Naive thymus-derived CD8-positive, alpha-beta T cell (primary cell): ENCODE results near the gene TIMM44. TPM values are rescaled to one million over a fixed set of nuclear protein-coding genes. Genes with fewer than 3 reads are reported as not detected.

Experiments
- ATAC-seq, 2 donors: fragments of 150-1000 bp; cut with Tn5 transposase in 1 of 2; sonication (Bioruptor Pico), chemical (Tn5 transposase) in 1 of 2; 1 replicate in 1 of 2; 2 replicates in 1 of 2; pipeline ENCODE4 v1.10.0; 2021; ENCODE audit warnings: mild to moderate bottlenecking in 2 of 2, moderate library complexity in 2 of 2
- POLR2A ChIA-PET: fragments of 350-600 bp; sonication (Branson Sonifier 250); formaldehyde crosslinking; loops from one replicate; lab custom pipeline; 2021; ENCODE audit warnings: antibody characterized with exemption; lab: Charles Lee
- DNase-seq, 10 donors: peaks; one replicate each; pipeline versions ENCODE4 v3.0.0 to v3.0.0-alpha.2; 2020 to 2022
- H3K27ac Mint-ChIP-seq, 10 donors: one replicate each; pipeline ENCODE4 v1.8.0; 2020 to 2022; ENCODE audit warnings: mild to moderate bottlenecking in 10 of 10, mixed read lengths in 10 of 10, moderate library complexity in 4 of 10, inconsistent platforms in 1 of 10
- H3K27me3 Mint-ChIP-seq, 5 donors: one replicate each; pipeline ENCODE4 v1.8.0; 2021 to 2022; ENCODE audit warnings: mixed read lengths in 5 of 5
- H3K36me3 Mint-ChIP-seq, 3 donors: one replicate each; pipeline ENCODE4 v1.8.0; 2020 to 2022; ENCODE audit warnings: mixed read lengths in 3 of 3, mild to moderate bottlenecking in 2 of 3, inconsistent platforms in 1 of 3
- H3K4me1 Mint-ChIP-seq, 4 donors: one replicate each; pipeline ENCODE4 v1.8.0; 2021 to 2022; ENCODE audit warnings: mixed read lengths in 4 of 4
- H3K4me3 Mint-ChIP-seq, 10 donors: one replicate each; pipeline ENCODE4 v1.8.0; 2020 to 2022; ENCODE audit warnings: mild to moderate bottlenecking in 10 of 10, mixed read lengths in 10 of 10, moderate library complexity in 6 of 10, inconsistent platforms in 1 of 10
- H3K9me3 Mint-ChIP-seq, 9 donors: one replicate each; pipeline ENCODE4 v1.8.0; 2020 to 2022; ENCODE audit warnings: mixed read lengths in 9 of 9, mild to moderate bottlenecking in 3 of 9, inconsistent platforms in 1 of 9, moderate library complexity in 1 of 9
- polyA plus RNA-seq, 3 donors: library from polyadenylated mRNA; unstranded; fragments of 300-500 nt; fragmentation: Illumina TruSeq; gene quantifications; one replicate each; pipeline ENCODE4 v1.2.3, GENCODE V29; 2021
- total RNA-seq, 8 experiments: library from RNA in 2 of 8; stranded (reverse) in 2 of 8; gene quantifications; one replicate each; pipeline ENCODE4 v1.2.3 and lab custom pipeline; 2021 to 2026

Gene TIMM44
- total and polyA plus RNA-seq, 5 experiments from 2014 or later: 9.9 to 86.9 (median 19.7) TPM

- peaks cover 0 to 2% (median 0%) of the 10 kb centered on the region in 9 donors for H3K9me3 Mint-ChIP-seq
- DNase-seq (no peak), ATAC-seq (no peak)
- POLR2A ChIA-PET: interaction anchor here (1.2 to 2.2 kb wide), 2 partner anchors 17 to 23 kb away, joined by 5 to 15 read pairs; partner anchors contain the start of genes MAP2K7 and TIMM44
- peak overlapping the region; percentile 45 to 77 (median 66) for H3K4me3 Mint-ChIP-seq
- H3K4me1 Mint-ChIP-seq: peaks cover 11 to 34% (median 23%) of the 10 kb centered on the region in 4 donors
- peaks cover 0 to 1% (median 0%) of the 10 kb centered on the region in 5 donors for H3K27me3 Mint-ChIP-seq
- peaks cover 0 to 18% (median 2%) of the 10 kb centered on the region in 3 donors for H3K36me3 Mint-ChIP-seq
- peak overlapping the region in 3 of 10 donors; percentile 14 to 83 (median 37) for H3K27ac Mint-ChIP-seq
Measured at GRCh38 chr19:7926727-7927604, 16.5 kb downstream of the TIMM44 start.

GRCh38 chr19:7926021-7926726, 17.3 kb downstream of the TIMM44 start, which contains the start of gene CTXN1:
CTXN1 (minus strand) TSS chr19:7926135; CDS start chr19:7925538, 597 bp downstream.
- peaks cover 0 to 2% (median 0%) of the 10 kb centered on the region in 9 donors for H3K9me3 Mint-ChIP-seq
- POLR2A ChIA-PET: interaction anchor here (1.2 to 2.2 kb wide), 2 partner anchors 17 to 22 kb away, joined by 5 to 15 read pairs; partner anchors contain the start of genes MAP2K7 and TIMM44
- DNase-seq (peak; percentile 63 to 86 (median 74)), ATAC-seq (peak; percentile 55 to 56)
- H3K27ac Mint-ChIP-seq: peak within 1 kb of the TSS in 6 of 10 donors; percentile 37 to 95 (median 84)
- H3K36me3 Mint-ChIP-seq: peaks cover 0 to 20% (median 0%) of the 10 kb centered on the region in 3 donors
- H3K27me3 Mint-ChIP-seq: peaks cover 0 to 1% (median 0%) of the 10 kb centered on the region in 5 donors
- H3K4me3 Mint-ChIP-seq: peak within 1 kb of the TSS; percentile 70 to 88 (median 82)
- peaks cover 13 to 42% (median 31%) of the 10 kb centered on the region in 4 donors for H3K4me1 Mint-ChIP-seq

- DNase-seq: peak; percentile 69 to 88 (median 79)
- peak; percentile 39 to 47 for ATAC-seq
- Mint-ChIP-seq H3K4me1 (peaks cover 15 to 45% (median 36%) of the 10 kb centered on the region in 4 donors), H3K36me3 (peaks cover 0 to 12% (median 0%) of the 10 kb centered on the region in 3 donors), H3K27ac (peak overlapping the region in 5 of 10 donors; percentile 40 to 95 (median 85)), H3K4me3 (peak overlapping the region; percentile 70 to 88 (median 82)), H3K9me3 (peaks cover 0 to 2% (median 0%) of the 10 kb centered on the region in 9 donors), H3K27me3 (peaks cover 0 to 1% (median 0%) of the 10 kb centered on the region in 5 donors)
- POLR2A ChIA-PET: no interaction called here
Measured at GRCh38 chr19:7925171-7925851, 18.2 kb downstream of the TIMM44 start.

- Mint-ChIP-seq H3K27me3 (peaks cover under 1 to 6% (median 4%) of the 10 kb centered on the region in 5 donors), H3K4me1 (peaks cover 20 to 48% (median 41%) of the 10 kb centered on the region in 4 donors), H3K27ac (peak overlapping the region in 1 of 10 donors; percentile 84), H3K36me3 (peaks cover 0 to 13% (median 0%) of the 10 kb centered on the region in 3 donors), H3K4me3 (peak overlapping the region in 2 of 10 donors; percentile 59 to 73), H3K9me3 (peaks cover 0 to 2% (median 0%) of the 10 kb centered on the region in 9 donors)
- POLR2A ChIA-PET: no interaction called here
- DNase-seq (peak in 1 of 10 donors; percentile 61), ATAC-seq (no peak)
Measured at GRCh38 chr19:7924651-7925170, 18.8 kb downstream of the TIMM44 start.

GRCh38 chr19:7924241-7924640, 19.2 kb downstream of the TIMM44 start:
- ATAC-seq (no peak), DNase-seq (no peak)
- H3K27ac Mint-ChIP-seq: peak overlapping the region in 4 of 10 donors; percentile 6 to 57 (median 34)
- H3K4me3 Mint-ChIP-seq: peak overlapping the region in 8 of 10 donors; percentile 59 to 78 (median 64)
- H3K9me3 Mint-ChIP-seq: peaks cover 0 to 2% (median 0%) of the 10 kb centered on the region in 9 donors
- peaks cover 20 to 49% (median 43%) of the 10 kb centered on the region in 4 donors for H3K4me1 Mint-ChIP-seq
- POLR2A ChIA-PET: interaction anchor here (2.3 kb wide), 1 partner anchor 55 kb away, joined by 6 read pairs; no protein-coding TSS in a partner anchor
- H3K27me3 Mint-ChIP-seq: peaks cover 2 to 8% (median 8%) of the 10 kb centered on the region in 5 donors
- peaks cover 0 to 14% (median 0%) of the 10 kb centered on the region in 3 donors for H3K36me3 Mint-ChIP-seq

- Mint-ChIP-seq H3K4me3 (peak overlapping the region in 8 of 10 donors; percentile 14 to 52 (median 28)), H3K9me3 (peaks cover 0 to 2% (median 0%) of the 10 kb centered on the region in 9 donors), H3K36me3 (peaks cover 0 to 14% (median 0%) of the 10 kb centered on the region in 3 donors), H3K27me3 (peaks cover 2 to 9% (median 8%) of the 10 kb centered on the region in 5 donors), H3K4me1 (peaks cover 17 to 45% (median 39%) of the 10 kb centered on the region in 4 donors), H3K27ac (peak overlapping the region in 4 of 10 donors; percentile 13 to 57 (median 24))
- ATAC-seq (no peak), DNase-seq (no peak)
- POLR2A ChIA-PET: interaction anchor here (0.6 to 7.5 kb wide), 4 partner anchors 20 to 1463 kb away, joined by 3 to 66 read pairs (median 6); partner anchors contain the start of genes MAP2K7 and TIMM44
Measured at GRCh38 chr19:7923295-7924191, 19.9 kb downstream of the TIMM44 start.

- Mint-ChIP-seq H3K36me3 (peaks cover 0 to 14% (median 0%) of the 10 kb centered on the region in 3 donors), H3K27me3 (peaks cover 7 to 16% (median 11%) of the 10 kb centered on the region in 5 donors), H3K4me3 (peak overlapping the region in 6 of 10 donors; percentile 14 to 54 (median 38)), H3K4me1 (peaks cover 20 to 45% (median 43%) of the 10 kb centered on the region in 4 donors), H3K27ac (no peak overlapping the region), H3K9me3 (peaks cover 0 to 2% (median 0%) of the 10 kb centered on the region in 9 donors)
- POLR2A ChIA-PET: interaction anchor here (0.6 to 7.5 kb wide), 4 partner anchors 20 to 1462 kb away, joined by 5 to 69 read pairs (median 36); partner anchors contain the start of genes MAP2K7 and TIMM44
- DNase-seq (no peak), ATAC-seq (no peak)
Measured at GRCh38 chr19:7922836-7923195, 20.6 kb downstream of the TIMM44 start.

GRCh38 chr19:7921967-7922835, 21.3 kb downstream of the TIMM44 start:
- DNase-seq (no peak), ATAC-seq (no peak)
- H3K4me3 Mint-ChIP-seq: peak overlapping the region in 8 of 10 donors; percentile 32 to 60 (median 50)
- peaks cover 20 to 48% (median 42%) of the 10 kb centered on the region in 4 donors for H3K4me1 Mint-ChIP-seq
- peaks cover 7 to 20% (median 12%) of the 10 kb centered on the region in 5 donors for H3K27me3 Mint-ChIP-seq
- H3K27ac Mint-ChIP-seq: peak overlapping the region in 2 of 10 donors; percentile 61 to 73
- POLR2A ChIA-PET: interaction anchor here (2.3 to 7.5 kb wide), 3 partner anchors 19 to 53 kb away, joined by 6 to 69 read pairs (median 66); partner anchors contain the start of genes MAP2K7 and TIMM44
- peaks cover 0 to 2% (median 0%) of the 10 kb centered on the region in 9 donors for H3K9me3 Mint-ChIP-seq
- peaks cover 0 to 14% (median 0%) of the 10 kb centered on the region in 3 donors for H3K36me3 Mint-ChIP-seq

GRCh38 chr19:7921302-7921966, 22.0 kb downstream of the TIMM44 start:
- peaks cover 7 to 23% (median 15%) of the 10 kb centered on the region in 5 donors for H3K27me3 Mint-ChIP-seq
- no peak for DNase-seq

More at GRCh38 chr19:7921302-7921966, 22.0 kb downstream of the TIMM44 start:
- peak overlapping the region in 9 of 10 donors; percentile 41 to 97 (median 93) for H3K27ac Mint-ChIP-seq
- peaks cover 21 to 45% (median 43%) of the 10 kb centered on the region in 4 donors for H3K4me1 Mint-ChIP-seq
- H3K9me3 Mint-ChIP-seq: peaks cover 0 to 2% (median 0%) of the 10 kb centered on the region in 9 donors
- POLR2A ChIA-PET: interaction anchor here (0.8 to 7.5 kb wide), 10 partner anchors 8 to 527 kb away, joined by 3 to 69 read pairs (median 6); partner anchors contain the start of genes MAP2K7 and TIMM44
- peak overlapping the region; percentile 84 to 95 (median 92) for H3K4me3 Mint-ChIP-seq
- no peak for ATAC-seq
- peaks cover 0 to 14% (median 0%) of the 10 kb centered on the region in 3 donors for H3K36me3 Mint-ChIP-seq
